Measurements from ENCODE around the gene ARF6. TPM values are rescaled to one million over a fixed set of nuclear protein-coding genes. Genes with fewer than 3 reads are reported as not detected.

The ARF6 gene
- total and polyA plus RNA-seq, 2 experiments from 2014 or later = 22.5 to 27.8 TPM

- no peaks in the 10 kb centered on the region for H3K27me3 ChIP-seq
- TF ChIP-seq CTCF (IDR thresholded peaks at IDR 0.05; ENCODE audit: low read depth, low read length) = peak; percentile 80
- peak; percentile 88 to 91 for DNase-seq (ENCODE audit: low read depth in 1 of 2, low spot score in 1 of 2)
- H3K4me3 ChIP-seq = peak overlapping the region; percentile 58
- H3K9me3 ChIP-seq (ENCODE audit: low read depth) = no peaks in the 10 kb centered on the region
- peaks cover 20% of the 10 kb centered on the region for H3K36me3 ChIP-seq
- H3K27ac ChIP-seq = no peak overlapping the region
- peaks cover 19% of the 10 kb centered on the region for H3K4me1 ChIP-seq (ENCODE audit: low read depth)
Observed at GRCh38 chr14:49853572-49854375, 39.1 kb upstream of the ARF6 start.

DNA sequence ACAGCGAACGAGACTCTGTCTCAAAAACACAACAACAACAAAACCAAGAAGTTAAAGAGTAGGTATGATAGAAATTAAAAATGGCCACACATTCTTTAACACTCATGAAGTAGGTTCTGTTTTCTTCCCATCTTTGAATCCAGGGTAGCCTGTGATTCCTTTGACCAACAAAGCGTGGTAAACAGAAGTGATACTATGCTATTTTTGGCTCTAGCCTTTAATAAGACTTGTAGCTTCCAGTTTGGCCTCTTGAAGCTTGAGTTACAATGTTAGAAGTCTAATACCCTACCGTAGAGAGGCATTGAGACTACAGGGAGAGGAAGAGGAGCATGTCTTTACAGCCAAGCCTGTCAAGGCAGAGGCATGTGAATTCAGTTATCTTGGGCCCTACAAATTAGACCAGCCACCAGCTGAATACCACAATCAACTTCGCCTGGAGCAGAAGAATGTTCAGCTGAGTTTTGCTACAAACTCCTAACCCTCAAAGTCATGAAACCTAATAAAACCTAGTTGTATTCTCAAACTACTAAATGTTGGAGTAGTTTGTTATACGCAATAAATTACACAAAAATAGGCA is 35.4 kb upstream of the ARF6 start:
- Histone ChIP-seq H3K4me1 (ENCODE audit: low read depth) (peaks cover 18% of the 10 kb centered on the region), H3K27ac (peak overlapping the region; percentile 87)
- TF ChIP-seq CTCF (IDR thresholded peaks at IDR 0.05; ENCODE audit: low read depth, low read length) = no peak

DNA sequence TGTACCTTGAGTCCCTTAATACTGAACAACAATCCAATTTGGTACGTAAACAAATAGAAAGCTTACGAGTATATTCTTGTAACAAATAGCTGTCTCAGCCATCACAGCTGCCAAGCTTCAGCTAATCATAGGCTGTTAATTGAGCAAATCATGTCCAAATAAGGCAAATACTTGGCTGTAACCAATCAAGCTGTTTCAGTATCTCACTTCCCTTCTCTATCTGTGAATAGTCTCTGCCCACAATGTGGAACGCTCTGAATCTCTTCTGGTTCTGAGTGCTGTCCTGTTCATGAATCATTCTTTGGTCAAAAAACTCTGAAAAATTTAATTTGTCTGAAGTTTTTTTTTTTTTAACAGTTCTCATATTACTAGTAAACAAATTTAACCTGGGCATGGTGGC is 34.5 kb upstream of the ARF6 start:
- peaks cover 18% of the 10 kb centered on the region for H3K4me1 ChIP-seq (ENCODE audit: low read depth)
- no peaks in the 10 kb centered on the region for H3K36me3 ChIP-seq
- peak overlapping the region; percentile 87 for H3K27ac ChIP-seq
- H3K27me3 ChIP-seq = no peaks in the 10 kb centered on the region
- TF ChIP-seq CTCF (IDR thresholded peaks at IDR 0.05; ENCODE audit: low read depth, low read length) = no peak
- H3K9me3 ChIP-seq (ENCODE audit: low read depth) = no peaks in the 10 kb centered on the region
- no peak for DNase-seq (ENCODE audit: low read depth in 1 of 2, low spot score in 1 of 2)
- no peak overlapping the region for H3K4me3 ChIP-seq

More for the DNA sequence above, 35.4 kb upstream of the ARF6 start:
- Histone ChIP-seq H3K9me3 (ENCODE audit: low read depth) (no peaks in the 10 kb centered on the region), H3K36me3 (no peaks in the 10 kb centered on the region), H3K4me3 (no peak overlapping the region), H3K27me3 (no peaks in the 10 kb centered on the region)
- DNase-seq (ENCODE audit: low read depth in 1 of 2, low spot score in 1 of 2) = peak in 1 of 2 donors; percentile 22

- no peak for TF ChIP-seq CTCF (IDR thresholded peaks at IDR 0.05; ENCODE audit: low read depth, low read length)
Observed at GRCh38 chr14:49860988-49861698, 31.7 kb upstream of the ARF6 start.

DNA sequence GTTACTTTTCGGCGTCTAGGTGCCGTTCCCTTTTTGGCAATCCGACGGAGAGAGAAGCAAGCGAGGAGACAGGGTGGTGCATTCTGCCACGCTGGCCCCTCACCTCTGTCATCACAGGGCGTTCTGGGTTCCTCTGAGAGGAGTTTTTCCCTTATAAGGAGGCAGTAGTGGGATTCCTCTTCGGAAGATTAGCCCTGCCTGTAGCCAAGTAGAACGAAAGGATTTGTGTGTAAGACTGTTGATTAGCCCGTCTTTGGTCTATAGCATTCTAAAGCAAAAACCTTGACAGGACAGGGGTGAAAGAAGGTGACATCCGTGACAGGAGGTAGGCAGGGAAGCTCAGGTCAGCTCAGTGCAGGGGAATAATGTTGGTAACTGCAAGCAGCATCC is 31.2 kb upstream of the ARF6 start:
- H3K4me1 ChIP-seq (ENCODE audit: low read depth) = peaks cover 24% of the 10 kb centered on the region
- peak overlapping the region; percentile 58 for H3K4me3 ChIP-seq
- H3K9me3 ChIP-seq (ENCODE audit: low read depth) = no peaks in the 10 kb centered on the region
- no peak for TF ChIP-seq CTCF (IDR thresholded peaks at IDR 0.05; ENCODE audit: low read depth, low read length)
- H3K36me3 ChIP-seq = no peaks in the 10 kb centered on the region
- H3K27me3 ChIP-seq = no peaks in the 10 kb centered on the region
- peak; percentile 91 to 94 for DNase-seq (ENCODE audit: low read depth in 1 of 2, low spot score in 1 of 2)
- peak overlapping the region; percentile 100 for H3K27ac ChIP-seq

More at GRCh38 chr14:49860988-49861698, 31.7 kb upstream of the ARF6 start:
- no peak for DNase-seq (ENCODE audit: low read depth in 1 of 2, low spot score in 1 of 2)
- H3K4me1 ChIP-seq (ENCODE audit: low read depth) = peaks cover 24% of the 10 kb centered on the region
- H3K27me3 ChIP-seq = no peaks in the 10 kb centered on the region
- H3K4me3 ChIP-seq = peak overlapping the region; percentile 58
- H3K36me3 ChIP-seq = no peaks in the 10 kb centered on the region
- H3K27ac ChIP-seq = peak overlapping the region; percentile 100
- no peaks in the 10 kb centered on the region for H3K9me3 ChIP-seq (ENCODE audit: low read depth)
